Measurements from ENCODE around the gene AXIN2. TPM values are rescaled to one million over a fixed set of nuclear protein-coding genes. Genes with fewer than 3 reads are reported as not detected.
A peak's percentile ranks its signal among the peaks of the same experiment; 100 is the strongest.

The AXIN2 gene
- total RNA-seq, 1 experiment from 2014 or later = 4.9 TPM

- DNase-seq (ENCODE audit: low read depth) = no peak
Observed at GRCh38 chr17:65583921-65584603, 22.6 kb upstream of the AXIN2 start.

- DNase-seq (ENCODE audit: low read depth) = no peak
Observed at GRCh38 chr17:65576939-65577338, 15.5 kb upstream of the AXIN2 start.

- DNase-seq (ENCODE audit: low read depth) = no peak
Observed at GRCh38 chr17:65573282-65573602, 11.8 kb upstream of the AXIN2 start.

- no peak for DNase-seq (ENCODE audit: low read depth)
Observed at GRCh38 chr17:65572581-65573281, 11.3 kb upstream of the AXIN2 start.

GRCh38 chr17:65572186-65572580 lies 10.7 kb upstream of the AXIN2 start:
- no peak for DNase-seq (ENCODE audit: low read depth)

- DNase-seq (ENCODE audit: low read depth) = no peak
Observed at GRCh38 chr17:65568918-65569317, 7.5 kb upstream of the AXIN2 start.

- DNase-seq (ENCODE audit: low read depth) = no peak
Observed at GRCh38 chr17:65567566-65567965, 6.1 kb upstream of the AXIN2 start.

- no peak for DNase-seq (ENCODE audit: low read depth)
Observed at GRCh38 chr17:65565559-65565958, 4.1 kb upstream of the AXIN2 start.

- DNase-seq (ENCODE audit: low read depth) = peak; percentile 29
Observed at GRCh38 chr17:65564793-65565192, 3.3 kb upstream of the AXIN2 start.

- DNase-seq (ENCODE audit: low read depth) = no peak
Observed at GRCh38 chr17:65562206-65562531, 721 bp upstream of the AXIN2 start.

GRCh38 chr17:65560628-65561451 lies 608 bp downstream of the AXIN2 start:
- DNase-seq (ENCODE audit: low read depth) = peak; percentile 91

- peak; percentile 25 for DNase-seq (ENCODE audit: low read depth)
Observed at GRCh38 chr17:65559804-65560627, 1.4 kb downstream of the AXIN2 start.

- no peak for DNase-seq (ENCODE audit: low read depth)
Observed at GRCh38 chr17:65559461-65559803, 2.0 kb downstream of the AXIN2 start.

GRCh38 chr17:65558683-65559460 lies 2.6 kb downstream of the AXIN2 start:
- DNase-seq (ENCODE audit: low read depth) = no peak

- DNase-seq (ENCODE audit: low read depth) = no peak
Observed at GRCh38 chr17:65558311-65558682, 3.2 kb downstream of the AXIN2 start.

GRCh38 chr17:65557349-65558310 lies 3.8 kb downstream of the AXIN2 start:
- DNase-seq (ENCODE audit: low read depth) = peak; percentile 85

GRCh38 chr17:65556910-65557348 lies 4.5 kb downstream of the AXIN2 start:
- no peak for DNase-seq (ENCODE audit: low read depth)

- peak; percentile 46 for DNase-seq (ENCODE audit: low read depth)
Observed at GRCh38 chr17:65556014-65556909, 5.2 kb downstream of the AXIN2 start.
